Limb (tissue), 2 donors: ENCODE results near the gene C10orf120.
A peak's percentile ranks its signal among the peaks of the same experiment; 100 is the strongest.

Source experiments
- DNase-seq, 2 donors: peaks; one replicate each; pipeline ENCODE4 v3.0.0-alpha.2; 2016; ENCODE audit errors: extremely low spot score in 2 of 2

Gene C10orf120

GRCh38 chr10:122703483-122704448, 4.1 kb upstream of the C10orf120 start:
- DNase-seq, result peak; percentile 4 to 60

DNA sequence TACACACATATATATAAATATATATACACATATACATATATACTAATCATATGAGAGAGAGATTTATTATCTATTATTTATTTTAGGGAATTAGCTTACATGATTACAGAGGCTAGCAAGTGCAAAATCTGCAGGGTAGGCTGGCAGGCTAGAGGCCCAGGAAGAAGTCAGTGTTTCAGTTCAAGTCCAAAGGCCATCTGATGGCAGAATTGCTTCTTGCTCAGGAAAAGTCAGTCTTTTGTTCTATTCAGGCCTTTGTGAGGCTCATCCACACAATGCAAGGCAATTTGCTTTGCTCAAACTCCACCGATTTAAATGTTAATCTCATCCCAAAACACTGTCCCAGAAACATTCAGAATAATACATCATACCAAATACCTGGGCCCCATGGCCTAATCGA, 2.6 kb upstream of the C10orf120 start:
- no peak for DNase-seq

DNA sequence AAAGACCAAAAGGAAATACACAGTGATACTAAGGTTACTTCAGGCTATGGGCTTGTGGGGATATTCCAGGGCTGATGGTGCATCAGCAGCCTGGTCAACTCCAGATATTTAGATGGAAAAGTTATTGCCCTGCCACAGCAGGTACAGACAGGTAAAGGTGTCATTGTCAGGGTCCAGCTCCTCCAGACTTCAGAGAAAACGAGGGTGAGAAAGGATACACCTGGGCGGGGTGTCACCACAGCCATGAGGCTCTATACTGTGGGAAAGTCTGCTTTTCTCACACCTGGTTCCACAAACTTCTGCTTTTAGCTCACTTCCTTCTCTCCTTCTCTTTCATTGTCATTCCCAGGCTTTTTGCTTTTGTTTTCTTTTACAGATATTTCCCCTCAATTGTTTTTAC, 2.0 kb upstream of the C10orf120 start:
- no peak for DNase-seq

- DNase-seq, result no peak
Observed at GRCh38 chr10:122696687-122697086, 3.0 kb downstream of the C10orf120 start.

GRCh38 chr10:122692744-122693143, 6.9 kb downstream of the C10orf120 start:
- no peak for DNase-seq

DNA sequence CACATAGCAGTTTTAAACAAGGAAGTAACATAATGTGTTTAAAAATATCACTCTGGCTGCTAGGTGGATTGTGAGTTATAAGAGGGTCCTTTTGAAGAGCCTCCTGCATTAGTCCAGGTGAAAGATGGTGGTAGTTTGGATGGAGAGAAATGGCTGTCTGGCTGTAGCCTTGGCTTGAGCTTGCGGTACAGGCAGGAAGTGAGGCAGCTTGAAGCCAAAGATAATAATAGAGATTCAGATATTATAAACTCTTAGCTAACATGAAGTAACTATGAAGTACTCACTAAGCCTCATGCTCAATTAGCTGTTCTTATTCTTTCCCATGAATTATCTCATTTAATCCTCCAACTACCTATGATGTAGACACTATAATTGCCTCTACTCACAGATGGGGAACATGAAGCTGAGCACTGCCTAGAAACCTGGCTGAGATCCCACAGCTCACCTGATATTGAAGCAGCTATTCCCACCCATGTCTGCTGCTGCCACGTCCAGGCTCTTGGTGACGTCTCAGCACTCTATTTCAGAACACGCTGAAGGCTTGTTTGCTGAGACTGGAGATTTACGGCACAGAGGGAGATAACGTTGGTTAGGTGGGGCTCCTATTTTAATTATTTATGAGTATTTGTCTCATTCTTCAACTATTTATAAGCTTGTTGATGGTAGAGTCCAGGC, 10.4 kb downstream of the C10orf120 start:
- DNase-seq, result no peak

DNA sequence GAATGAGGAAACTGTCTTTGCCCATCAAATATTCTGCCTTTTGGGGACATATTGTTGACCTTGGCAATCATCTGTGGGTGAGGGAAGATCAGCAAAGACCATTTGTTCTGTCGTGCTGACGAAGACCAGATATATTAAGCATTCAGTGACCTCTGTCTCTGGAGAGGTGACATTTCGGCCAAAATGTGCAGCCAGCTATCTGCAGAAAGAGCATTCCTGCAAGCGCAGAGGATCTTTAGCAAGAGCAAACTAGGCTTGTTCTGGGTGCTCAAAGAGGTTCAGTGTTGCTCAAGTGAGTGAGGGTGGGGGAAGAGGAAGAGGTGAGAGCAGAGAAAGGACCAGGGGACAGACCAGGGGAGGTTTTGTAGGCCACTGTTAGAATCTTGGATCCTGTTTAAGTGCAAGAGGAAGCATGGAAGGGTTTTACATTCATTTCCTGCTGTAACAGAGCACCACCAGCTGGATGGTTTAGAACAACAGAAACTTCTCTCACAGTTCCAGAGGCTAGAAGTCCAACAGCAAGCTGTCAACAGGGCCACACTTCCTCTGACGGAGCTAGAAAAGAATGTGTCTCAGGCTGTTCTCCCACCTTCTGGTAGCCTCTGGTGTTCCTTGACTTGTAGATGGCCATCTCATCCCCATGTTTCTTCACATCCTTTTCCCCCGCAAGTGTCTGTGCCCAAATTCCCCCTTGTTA, 11.2 kb downstream of the C10orf120 start:
- DNase-seq, result no peak

DNA sequence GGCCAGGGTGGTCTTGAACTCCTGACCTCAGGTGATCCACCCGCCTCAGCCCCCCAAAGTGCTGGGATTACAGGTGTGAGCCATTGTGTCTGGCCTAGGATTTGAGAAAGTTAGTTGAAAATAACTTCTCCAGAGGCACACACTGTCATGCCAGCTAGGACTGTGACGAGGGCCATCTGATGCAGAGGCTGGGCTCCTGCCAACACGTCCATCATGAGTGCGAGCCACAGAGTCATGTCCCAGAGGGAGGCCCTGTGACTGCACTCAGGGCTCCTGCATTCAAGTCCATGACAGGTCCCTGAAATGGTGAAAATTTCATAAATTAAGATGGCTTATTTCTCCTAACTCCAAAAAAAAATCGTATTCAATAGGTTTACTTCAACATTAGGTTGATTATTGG, 17.1 kb downstream of the C10orf120 start:
- DNase-seq, result no peak

DNA sequence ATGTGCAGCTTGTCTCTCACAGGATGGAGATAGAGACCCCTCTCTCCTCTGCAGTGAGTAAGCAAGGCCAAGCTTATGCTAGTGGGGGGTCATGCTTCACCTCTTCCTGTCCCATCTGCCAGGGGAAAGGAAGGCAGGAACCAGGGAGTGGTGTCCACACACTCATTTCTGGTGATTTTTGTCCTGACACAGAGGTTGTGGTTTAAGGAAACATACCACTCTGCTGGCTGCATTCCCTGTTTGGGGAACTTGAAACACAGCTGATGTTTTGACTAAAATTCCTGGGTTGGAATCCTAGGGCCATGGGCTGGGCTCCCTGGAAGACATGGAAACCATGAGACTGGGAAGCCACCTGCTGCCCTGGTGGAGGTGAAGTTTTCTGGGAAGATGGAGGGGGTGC, 21.4 kb downstream of the C10orf120 start:
- DNase-seq, result no peak

DNA sequence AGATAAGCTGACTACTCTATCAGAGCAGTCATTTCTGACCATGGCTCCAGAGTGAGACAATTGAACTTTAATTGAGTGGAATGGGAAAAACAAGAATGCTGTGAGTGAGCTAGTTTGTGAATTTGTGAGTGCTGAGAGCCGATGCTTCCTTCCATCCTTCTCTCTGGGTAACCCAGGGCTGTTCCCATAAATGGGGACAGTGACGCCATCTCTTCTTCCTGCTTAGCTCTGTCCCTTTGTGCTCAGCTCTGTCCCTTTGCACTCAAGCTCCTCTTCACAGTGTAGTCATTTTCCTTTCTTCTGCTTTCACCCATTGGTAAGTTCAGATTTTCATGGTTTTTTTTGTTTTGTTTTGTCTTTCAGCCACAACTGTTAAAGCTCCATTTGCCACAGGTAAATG, 24.4 kb downstream of the C10orf120 start:
- DNase-seq, result no peak

DNA sequence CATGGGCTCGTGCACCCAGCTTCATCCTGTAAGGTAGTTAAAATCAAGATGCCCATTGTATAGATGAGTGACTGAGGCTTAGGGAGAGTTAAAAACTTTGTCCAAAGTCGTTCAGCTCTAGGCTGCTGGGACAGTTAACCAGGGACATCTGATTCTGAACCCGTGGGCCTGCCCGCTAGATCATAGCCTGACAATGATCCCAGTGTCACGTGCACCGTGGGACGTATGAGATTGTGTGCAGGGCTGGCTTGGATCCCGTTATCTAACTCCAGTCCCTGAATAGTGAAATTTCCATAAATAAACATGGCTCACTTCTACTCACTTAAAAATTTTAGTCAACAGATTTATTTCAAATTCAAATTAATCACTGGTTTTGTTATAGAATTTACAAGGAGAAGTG, 24.9 kb downstream of the C10orf120 start:
- no peak for DNase-seq

DNA sequence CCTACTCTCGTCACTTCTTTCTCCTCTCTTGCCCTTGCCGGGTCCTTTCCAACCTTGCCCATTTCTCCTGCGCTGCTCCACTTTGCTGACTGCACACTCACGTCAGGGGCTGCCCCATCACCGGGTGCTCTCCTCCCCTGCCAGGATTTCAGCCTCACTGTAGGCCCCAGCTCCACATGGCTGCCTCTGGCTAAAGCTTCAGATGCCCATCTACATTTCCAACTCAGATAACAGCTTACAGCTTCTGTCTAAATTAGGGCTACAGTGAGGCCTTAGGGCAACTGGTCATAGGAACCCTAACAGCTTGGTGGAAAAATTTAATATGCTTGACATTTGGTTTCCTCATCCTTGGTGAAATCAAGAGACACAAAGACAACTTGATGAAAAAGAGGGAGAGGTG, 25.9 kb downstream of the C10orf120 start:
- no peak for DNase-seq

DNA sequence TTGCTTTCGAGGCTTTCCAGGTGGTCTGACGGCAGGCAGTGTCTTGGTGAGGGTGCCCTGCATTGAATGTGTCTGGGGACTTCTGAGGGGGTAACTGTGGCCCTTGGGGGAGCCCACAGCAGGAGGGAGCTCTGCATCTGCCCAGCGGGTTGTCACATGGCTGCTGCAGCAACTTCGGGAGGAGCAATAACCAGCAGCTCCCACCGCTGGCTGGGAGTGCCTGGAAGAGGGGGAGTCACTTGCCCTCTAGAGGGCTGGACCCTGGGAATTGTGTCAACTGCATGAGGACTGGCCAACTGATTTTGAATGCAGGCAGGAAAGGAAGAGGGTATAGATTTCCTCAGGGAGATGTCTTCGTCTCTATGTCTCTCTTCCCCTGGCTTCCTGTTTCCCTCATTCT, 26.4 kb downstream of the C10orf120 start:
- DNase-seq, result no peak

GRCh38 chr10:122672655-122673054, 27.0 kb downstream of the C10orf120 start:
- DNase-seq, result no peak

DNA sequence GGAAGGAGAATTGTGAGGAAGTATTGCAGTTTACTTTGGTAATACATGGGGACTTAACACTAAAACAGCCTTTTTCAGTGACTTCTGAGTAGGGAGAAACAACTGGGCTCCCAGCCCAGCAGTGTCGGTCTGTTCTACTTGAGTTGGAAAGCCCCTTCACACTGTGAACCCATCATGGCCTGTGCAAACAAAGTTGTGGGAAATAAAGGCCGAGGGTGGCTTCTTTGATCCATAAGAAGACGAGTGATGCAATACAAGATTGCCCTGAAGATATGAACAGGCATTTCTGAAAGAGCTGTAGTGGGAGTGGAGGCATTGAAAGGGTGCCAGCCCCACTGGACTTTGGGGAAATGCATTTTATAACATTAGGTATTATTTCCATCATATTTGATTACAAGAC, 28.3 kb downstream of the C10orf120 start:
- no peak for DNase-seq

DNA sequence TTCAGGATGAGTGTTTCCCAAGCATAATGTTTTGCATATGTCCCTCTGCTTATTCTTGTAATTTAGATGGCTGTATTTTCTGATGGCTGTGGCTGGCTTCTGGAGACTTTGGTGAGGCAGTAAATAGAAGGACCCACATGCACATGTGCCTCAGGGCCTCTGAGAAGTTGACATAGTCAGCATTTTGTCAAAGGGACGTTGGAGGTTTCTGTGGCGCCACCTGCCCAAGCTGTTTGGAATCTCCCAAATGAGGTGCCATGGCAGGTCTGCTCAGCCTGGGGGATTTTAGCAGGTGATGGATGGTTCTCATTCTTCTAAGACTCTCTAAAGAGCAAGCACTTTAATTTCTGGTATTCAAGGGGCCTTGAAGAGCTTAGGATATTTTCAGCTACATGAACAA, 29.8 kb downstream of the C10orf120 start:
- DNase-seq, result no peak

GRCh38 chr10:122669045-122669444, 30.6 kb downstream of the C10orf120 start:
- DNase-seq, result no peak

GRCh38 chr10:122665946-122666345, 33.7 kb downstream of the C10orf120 start:
- DNase-seq, result no peak

- DNase-seq, result no peak
Observed at GRCh38 chr10:122665329-122665860, 34.3 kb downstream of the C10orf120 start.

GRCh38 chr10:122664501-122664900, 35.1 kb downstream of the C10orf120 start:
- DNase-seq, result no peak

- DNase-seq, result no peak
Observed at GRCh38 chr10:122663516-122664130, 36.0 kb downstream of the C10orf120 start.
